Left lung (tissue), 10 donors: ENCODE results near the gene TAS1R1. TPM values are rescaled to one million over a fixed set of nuclear protein-coding genes. Genes with fewer than 3 reads are reported as not detected.

Experiments
- ATAC-seq: fragments of 200-7000 bp; cut with Tn5 transposase; one replicate; pipeline ENCODE4 v1.9.1; 2020; ENCODE audit warnings: moderate library complexity
- DNase-seq, 4 donors: peaks; one replicate each; pipeline ENCODE4 v3.0.0-alpha.2; 2013 to 2020
- H3K27ac ChIP-seq, 2 donors: fragments of 200-600 bp; sonication (generic) in 1 of 2; one replicate each; pipeline versions ENCODE4 v1.5.0 to v1.8.0; 2020 to 2021
- H3K27me3 ChIP-seq, 2 donors: fragments of 200-600 bp; sonication (generic) in 1 of 2; one replicate each; pipeline versions ENCODE4 v1.5.0 to v1.8.0; 2020 to 2021
- H3K36me3 ChIP-seq, 2 donors: fragments of 200-600 bp; sonication (generic) in 1 of 2; one replicate each; pipeline versions ENCODE4 v1.5.0 to v1.8.0; 2020 to 2021
- H3K4me1 ChIP-seq, 2 donors: fragments of 200-600 bp; one replicate each; pipeline ENCODE4 v1.8.0; 2021
- H3K4me3 ChIP-seq, 2 donors: fragments of 200-600 bp; sonication (generic) in 1 of 2; one replicate each; pipeline versions ENCODE4 v1.5.0 to v1.8.0; 2020 to 2021; ENCODE audit warnings: mild to moderate bottlenecking in 1 of 2
- H3K9me3 ChIP-seq, 2 donors: fragments of 200-600 bp; sonication (generic) in 1 of 2; one replicate each; pipeline versions ENCODE4 v1.5.0 to v1.8.0; 2020 to 2021
- intact Hi-C, 2 donors: fragments of 100-400 bp; cut with DNase I; formaldehyde crosslinking; loops; one replicate each; pipeline versions ENCODE4 v1.11.2 to v1.14.2; 2022
- polyA plus RNA-seq, 6 donors: library from polyadenylated mRNA; unstranded; fragments of 120-200 nt; gene quantifications; one replicate each; pipeline ENCODE4 v1.2.1, GENCODE V29; 2013; ENCODE audit not compliant: insufficient read length in 6 of 6
- total RNA-seq, 2 donors: library from RNA; stranded (reverse); fragmentation: NEBNext Ultra II Directional; extraction: Animal tissue kit (Norgen Biotek cat#: 25700); gene quantifications; one replicate each; pipeline ENCODE4 v1.2.1, GENCODE V29; 2021
- TF ChIP-seq, protein P1 (sequence below), 2 donors: fragments of 200-600 bp; sonication (generic) in 1 of 2; IDR thresholded peaks; one replicate each; pipeline versions ENCODE4 v1.5.0 to v1.8.0; 2021; ENCODE audit warnings: antibody characterized with exemption in 2 of 2
- donor health status: DM: no; HTN: yes; CAD: no.
- donor health status: DM: no; HTN: no; CAD: no.

Gene TAS1R1
- total and polyA plus RNA-seq, 8 donors = 0.07 to 0.21 (median 0.18) TPM; not detected in 2

- H3K9me3 ChIP-seq = no peaks in the 10 kb centered on the region
- no peaks in the 10 kb centered on the region for H3K27me3 ChIP-seq
- intact Hi-C loops = no loop called here
- H3K4me3 ChIP-seq = no peak overlapping the region
- no peak overlapping the region for H3K27ac ChIP-seq
- peaks cover 0 to 78% of the 10 kb centered on the region in 2 donors for H3K36me3 ChIP-seq
- TF ChIP-seq, protein P1, sequence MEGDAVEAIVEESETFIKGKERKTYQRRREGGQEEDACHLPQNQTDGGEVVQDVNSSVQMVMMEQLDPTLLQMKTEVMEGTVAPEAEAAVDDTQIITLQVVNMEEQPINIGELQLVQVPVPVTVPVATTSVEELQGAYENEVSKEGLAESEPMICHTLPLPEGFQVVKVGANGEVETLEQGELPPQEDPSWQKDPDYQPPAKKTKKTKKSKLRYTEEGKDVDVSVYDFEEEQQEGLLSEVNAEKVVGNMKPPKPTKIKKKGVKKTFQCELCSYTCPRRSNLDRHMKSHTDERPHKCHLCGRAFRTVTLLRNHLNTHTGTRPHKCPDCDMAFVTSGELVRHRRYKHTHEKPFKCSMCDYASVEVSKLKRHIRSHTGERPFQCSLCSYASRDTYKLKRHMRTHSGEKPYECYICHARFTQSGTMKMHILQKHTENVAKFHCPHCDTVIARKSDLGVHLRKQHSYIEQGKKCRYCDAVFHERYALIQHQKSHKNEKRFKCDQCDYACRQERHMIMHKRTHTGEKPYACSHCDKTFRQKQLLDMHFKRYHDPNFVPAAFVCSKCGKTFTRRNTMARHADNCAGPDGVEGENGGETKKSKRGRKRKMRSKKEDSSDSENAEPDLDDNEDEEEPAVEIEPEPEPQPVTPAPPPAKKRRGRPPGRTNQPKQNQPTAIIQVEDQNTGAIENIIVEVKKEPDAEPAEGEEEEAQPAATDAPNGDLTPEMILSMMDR (IDR thresholded peaks at IDR 0.05) = no peak
- peak in 1 of 4 donors; percentile 76 for DNase-seq
- ATAC-seq = peak; percentile 85
- peaks cover 0 to 58% of the 10 kb centered on the region in 2 donors for H3K4me1 ChIP-seq
Measured at GRCh38 chr1:6588128-6588892, 33.2 kb downstream of the TAS1R1 start.

GRCh38 chr1:6588893-6589520 lies 33.9 kb downstream of the TAS1R1 start:
- TF ChIP-seq, protein P1 (IDR thresholded peaks at IDR 0.05) = no peak
- H3K36me3 ChIP-seq = peaks cover 0 to 85% of the 10 kb centered on the region in 2 donors
- H3K4me1 ChIP-seq = peaks cover 0 to 56% of the 10 kb centered on the region in 2 donors
- H3K4me3 ChIP-seq = no peak overlapping the region
- intact Hi-C loops = no loop called here
- no peaks in the 10 kb centered on the region for H3K27me3 ChIP-seq
- DNase-seq (no peak), ATAC-seq (no peak)
- H3K27ac ChIP-seq = no peak overlapping the region
- no peaks in the 10 kb centered on the region for H3K9me3 ChIP-seq

DNA sequence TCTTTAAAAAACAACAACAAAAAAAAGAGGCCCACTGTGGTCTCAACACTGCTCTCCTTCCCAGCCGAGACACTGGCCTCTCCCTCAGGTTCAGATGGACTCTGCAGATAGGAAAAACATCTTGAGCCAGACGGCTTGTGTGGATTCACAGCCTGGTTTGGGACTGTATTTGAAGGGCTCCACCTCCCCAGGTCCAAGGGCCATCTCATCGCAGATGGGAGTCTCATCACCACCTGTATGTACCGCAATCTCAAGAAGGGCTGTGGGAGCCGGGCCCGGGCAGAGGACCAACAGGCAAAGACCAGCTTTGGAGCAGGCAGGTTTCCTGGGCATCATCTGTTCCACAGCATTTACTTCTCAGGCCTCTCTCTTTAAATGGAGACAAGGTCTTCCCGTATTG lies 34.9 kb downstream of the TAS1R1 start:
- Histone ChIP-seq H3K27ac (no peak overlapping the region), H3K27me3 (no peaks in the 10 kb centered on the region), H3K4me3 (no peak overlapping the region), H3K4me1 (peaks cover 0 to 51% of the 10 kb centered on the region in 2 donors), H3K36me3 (peaks cover 0 to 91% of the 10 kb centered on the region in 2 donors), H3K9me3 (no peaks in the 10 kb centered on the region)
- intact Hi-C loops = no loop called here
- ATAC-seq (no peak), DNase-seq (no peak)
- TF ChIP-seq, protein P1 (IDR thresholded peaks at IDR 0.05) = no peak

DNA sequence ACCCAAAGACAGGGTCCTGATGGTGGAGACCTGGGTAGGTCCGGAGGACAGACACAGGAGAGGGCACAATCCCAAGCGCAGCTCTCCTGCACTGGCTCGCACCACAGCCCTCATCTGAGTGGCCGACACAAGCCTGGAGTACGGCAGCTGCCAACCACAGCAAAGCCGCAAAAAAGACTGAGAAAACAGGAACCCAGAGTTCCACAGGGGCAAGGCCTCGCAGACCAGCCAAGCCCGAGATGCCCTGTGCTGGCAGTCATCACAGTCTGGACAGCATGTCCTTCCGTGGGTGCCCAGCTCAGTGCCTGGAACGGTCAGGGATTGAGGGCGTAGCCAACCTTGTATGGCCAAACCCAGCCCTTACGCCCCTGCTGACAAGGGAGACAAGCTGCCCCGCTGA lies 36.1 kb downstream of the TAS1R1 start:
- no peaks in the 10 kb centered on the region for H3K9me3 ChIP-seq
- TF ChIP-seq, protein P1 (IDR thresholded peaks at IDR 0.05) = no peak
- H3K4me3 ChIP-seq = no peak overlapping the region
- H3K27ac ChIP-seq = no peak overlapping the region
- H3K4me1 ChIP-seq = peaks cover 0 to 58% of the 10 kb centered on the region in 2 donors
- ATAC-seq (no peak), DNase-seq (peak in 1 of 4 donors; percentile 81)
- intact Hi-C loops = no loop called here
- H3K27me3 ChIP-seq = no peaks in the 10 kb centered on the region
- H3K36me3 ChIP-seq = peaks cover 0 to 100% of the 10 kb centered on the region in 2 donors

- DNase-seq = no peak
Measured at GRCh38 chr1:6591644-6592043, 36.5 kb downstream of the TAS1R1 start.

More at GRCh38 chr1:6591644-6592043, 36.5 kb downstream of the TAS1R1 start:
- H3K4me3 ChIP-seq = no peak overlapping the region
- TF ChIP-seq, protein P1 (IDR thresholded peaks at IDR 0.05) = no peak
- no peaks in the 10 kb centered on the region for H3K9me3 ChIP-seq
- H3K4me1 ChIP-seq = peaks cover 0 to 62% of the 10 kb centered on the region in 2 donors
- intact Hi-C loops = no loop called here
- H3K27me3 ChIP-seq = no peaks in the 10 kb centered on the region
- ATAC-seq = no peak
- H3K36me3 ChIP-seq = peaks cover 0 to 100% of the 10 kb centered on the region in 2 donors
- H3K27ac ChIP-seq = no peak overlapping the region
